Activated CD4-positive, alpha-beta T cell treated with anti-CD3 and anti-CD28 coated beads, Interleukin-2, Interleukin-4, amounts not matched to agents 100 ng/mL and 50 ng/mL, durations not matched to agents 16 hours and 8 hours (primary cell): ENCODE measurements around the gene NLRC5.

Experiments used
- DNase-seq: peaks from one replicate; pipeline ENCODE4 v3.0.0-alpha.2; 2020; ENCODE audit warnings: low spot score

The NLRC5 gene

DNA sequence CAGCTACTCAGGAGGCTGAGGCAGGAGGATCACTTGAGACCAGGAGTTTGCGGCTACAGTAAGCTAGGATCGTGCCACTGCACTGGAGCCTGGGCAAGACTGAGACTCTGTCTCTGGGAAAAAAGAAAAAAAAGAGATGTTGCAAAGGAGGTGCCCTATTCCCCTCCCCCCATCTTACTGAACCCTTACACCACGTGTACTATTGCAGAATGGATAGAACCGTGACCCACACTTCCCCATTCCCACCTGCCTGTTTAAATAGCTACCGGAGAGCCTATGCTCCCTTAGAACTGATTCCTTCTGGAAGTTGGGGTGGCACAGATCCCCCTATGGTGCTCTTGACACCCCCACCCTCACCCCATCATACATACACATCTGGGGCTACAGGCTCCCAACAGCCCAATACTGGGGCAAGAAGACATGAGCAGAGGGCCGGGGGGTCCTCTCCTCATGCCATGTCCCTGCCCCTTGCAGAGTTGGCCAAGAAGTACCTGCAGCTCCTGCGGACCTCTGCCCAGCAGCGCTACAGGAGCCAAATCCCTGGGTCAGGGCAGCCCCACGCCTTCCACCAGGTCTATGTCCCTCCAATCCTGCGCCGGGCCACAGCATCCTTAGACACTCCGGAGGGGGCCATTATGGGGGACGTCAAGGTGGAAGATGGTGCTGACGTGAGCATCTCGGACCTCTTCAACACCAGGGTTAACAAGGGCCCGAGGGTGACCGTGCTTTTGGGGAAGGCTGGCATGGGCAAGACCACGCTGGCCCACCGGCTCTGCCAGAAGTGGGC, 35.7 kb downstream of the NLRC5 start:
- no peak for DNase-seq

DNA sequence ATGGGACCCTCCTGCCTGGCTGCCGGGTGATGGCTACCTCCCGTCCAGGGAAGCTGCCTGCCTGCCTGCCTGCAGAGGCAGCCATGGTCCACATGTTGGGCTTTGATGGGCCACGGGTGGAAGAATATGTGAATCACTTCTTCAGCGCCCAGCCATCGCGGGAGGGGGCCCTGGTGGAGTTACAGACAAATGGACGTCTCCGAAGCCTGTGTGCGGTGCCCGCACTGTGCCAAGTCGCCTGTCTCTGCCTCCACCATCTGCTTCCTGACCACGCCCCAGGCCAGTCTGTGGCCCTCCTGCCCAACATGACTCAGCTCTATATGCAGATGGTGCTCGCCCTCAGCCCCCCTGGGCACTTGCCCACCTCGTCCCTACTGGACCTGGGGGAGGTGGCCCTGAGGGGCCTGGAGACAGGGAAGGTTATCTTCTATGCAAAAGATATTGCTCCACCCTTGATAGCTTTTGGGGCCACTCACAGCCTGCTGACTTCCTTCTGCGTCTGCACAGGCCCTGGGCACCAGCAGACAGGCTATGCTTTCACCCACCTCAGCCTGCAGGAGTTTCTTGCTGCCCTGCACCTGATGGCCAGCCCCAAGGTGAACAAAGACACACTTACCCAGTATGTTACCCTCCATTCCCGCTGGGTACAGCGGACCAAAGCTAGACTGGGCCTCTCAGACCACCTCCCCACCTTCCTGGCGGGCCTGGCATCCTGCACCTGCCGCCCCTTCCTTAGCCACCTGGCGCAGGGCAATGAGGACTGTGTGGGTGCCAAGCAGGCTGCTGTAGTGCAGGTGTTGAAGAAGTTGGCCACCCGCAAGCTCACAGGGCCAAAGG, 36.8 kb downstream of the NLRC5 start:
- DNase-seq = no peak

DNA sequence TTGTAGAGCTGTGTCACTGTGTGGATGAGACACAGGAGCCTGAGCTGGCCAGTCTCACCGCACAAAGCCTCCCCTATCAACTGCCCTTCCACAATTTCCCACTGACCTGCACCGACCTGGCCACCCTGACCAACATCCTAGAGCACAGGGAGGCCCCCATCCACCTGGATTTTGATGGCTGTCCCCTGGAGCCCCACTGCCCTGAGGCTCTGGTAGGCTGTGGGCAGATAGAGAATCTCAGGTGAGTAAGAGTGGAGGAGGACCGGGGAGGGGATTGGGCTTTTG, 37.4 kb downstream of the NLRC5 start:
- DNase-seq = no peak

- DNase-seq = no peak
Measured at GRCh38 chr16:57027067-57027466, 37.7 kb downstream of the NLRC5 start.

GRCh38 chr16:57028086-57028485, 38.7 kb downstream of the NLRC5 start:
- DNase-seq = no peak

DNA sequence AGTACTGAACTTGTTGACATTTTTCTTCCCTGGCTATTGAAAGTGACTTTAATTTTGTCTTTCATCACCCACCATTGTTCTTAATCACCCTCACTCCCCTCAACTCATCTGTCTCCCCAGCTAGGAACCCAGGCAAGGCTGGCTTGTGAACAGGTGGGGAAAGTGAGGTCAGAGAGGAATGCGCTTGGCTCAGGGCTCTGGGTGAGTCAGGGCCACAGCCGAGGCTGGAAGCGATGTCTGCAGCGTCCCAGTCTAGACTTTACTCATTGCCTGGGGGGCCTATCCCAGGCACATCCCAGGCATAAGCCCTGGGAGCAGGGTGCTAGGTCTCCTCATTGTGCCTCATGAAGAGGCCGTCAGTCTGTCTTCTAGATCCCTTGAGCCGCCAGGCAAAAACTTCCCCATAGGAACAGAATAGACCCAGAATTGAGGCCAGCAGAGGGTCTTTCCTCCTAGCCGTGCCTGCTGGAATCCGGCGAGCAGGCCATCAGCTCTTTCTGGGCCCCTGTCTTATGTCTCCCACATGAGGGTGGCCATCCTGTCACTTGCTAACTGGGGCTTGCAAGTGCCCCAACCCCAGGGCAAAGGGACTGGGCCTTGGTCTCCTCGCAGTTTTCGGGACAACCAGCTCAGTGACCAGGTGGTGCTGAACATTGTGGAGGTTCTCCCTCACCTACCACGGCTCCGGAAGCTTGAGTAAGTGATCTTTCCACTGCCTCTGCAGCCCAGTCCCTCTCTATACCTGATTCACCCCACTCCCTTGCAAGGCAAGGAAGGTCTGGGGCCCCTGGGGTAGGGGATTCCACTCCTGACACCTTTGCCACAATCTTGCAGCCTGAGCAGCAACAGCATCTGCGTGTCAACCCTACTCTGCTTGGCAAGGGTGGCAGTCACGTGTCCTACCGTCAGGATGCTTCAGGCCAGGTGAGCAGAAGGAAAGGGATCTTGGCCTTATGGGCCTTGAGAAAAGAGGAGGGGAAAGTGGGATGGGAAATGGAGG, 40.1 kb downstream of the NLRC5 start:
- DNase-seq = no peak

DNA sequence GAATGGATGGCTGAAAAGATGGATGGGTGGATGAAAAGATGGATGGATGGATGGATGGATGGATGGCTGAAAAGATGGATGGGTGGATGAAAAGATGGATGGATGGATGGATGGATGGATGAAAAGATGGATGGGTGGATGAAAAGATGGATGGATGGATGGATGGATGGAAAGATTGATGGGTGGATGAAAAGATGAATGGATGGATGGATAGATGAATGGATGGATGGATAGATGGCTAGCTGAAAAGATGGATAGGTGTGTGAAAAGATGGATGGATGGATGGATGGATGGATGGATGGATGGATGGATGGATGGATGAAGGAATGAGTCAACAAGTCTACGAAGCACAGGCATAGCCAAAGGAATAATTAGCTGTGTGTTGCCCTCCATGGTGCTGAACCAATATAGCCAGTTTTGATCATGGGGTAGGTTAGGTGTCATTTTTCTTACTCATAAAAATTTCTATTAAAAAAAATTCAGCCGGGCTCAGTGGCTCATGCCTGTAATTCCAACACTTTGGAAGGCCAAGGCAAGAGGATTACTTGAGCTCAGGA, 41.1 kb downstream of the NLRC5 start:
- DNase-seq = no peak

GRCh38 chr16:57031156-57031555, 41.8 kb downstream of the NLRC5 start:
- DNase-seq = no peak

DNA sequence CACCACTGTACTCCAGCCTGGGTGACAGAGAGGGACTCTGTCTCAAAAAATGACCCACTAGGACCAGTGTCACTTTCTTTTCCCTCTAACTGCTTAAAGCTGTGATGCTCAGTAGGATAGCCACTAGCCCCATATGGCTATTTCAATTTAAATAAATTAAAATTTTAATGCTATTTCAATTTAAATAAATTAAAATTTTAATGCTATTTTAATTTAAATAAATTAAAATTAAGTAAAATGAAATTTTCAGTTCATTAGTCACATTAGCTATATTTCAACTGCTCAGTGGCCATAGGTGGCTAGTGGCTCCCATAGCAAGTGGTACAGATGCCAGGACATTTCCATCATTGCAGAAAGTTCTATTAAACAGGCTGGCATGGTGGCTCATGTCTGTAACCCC, 43.0 kb downstream of the NLRC5 start:
- DNase-seq = no peak

DNA sequence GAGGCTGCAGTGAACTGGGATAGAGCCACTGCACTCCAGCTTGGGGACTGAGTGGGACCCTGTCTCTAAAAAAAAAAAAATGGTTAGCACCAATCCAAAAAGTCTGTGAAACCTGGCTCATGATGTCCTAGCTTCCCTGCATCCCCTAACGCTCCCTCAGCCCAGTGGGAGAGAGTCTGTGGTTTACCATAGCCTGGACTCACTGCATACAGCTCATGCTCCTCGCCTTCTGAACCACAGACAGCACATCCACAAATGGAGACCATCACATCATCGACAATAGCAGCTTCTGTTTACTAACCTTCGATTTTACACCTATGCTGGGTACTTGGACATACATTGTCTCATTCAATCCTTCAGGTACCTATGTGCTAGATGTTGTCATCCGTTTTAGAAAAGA, 43.6 kb downstream of the NLRC5 start:
- no peak for DNase-seq

- DNase-seq = no peak
Measured at GRCh38 chr16:57036315-57036714, 47.0 kb downstream of the NLRC5 start.

- DNase-seq = no peak
Measured at GRCh38 chr16:57036945-57037344, 47.6 kb downstream of the NLRC5 start.

DNA sequence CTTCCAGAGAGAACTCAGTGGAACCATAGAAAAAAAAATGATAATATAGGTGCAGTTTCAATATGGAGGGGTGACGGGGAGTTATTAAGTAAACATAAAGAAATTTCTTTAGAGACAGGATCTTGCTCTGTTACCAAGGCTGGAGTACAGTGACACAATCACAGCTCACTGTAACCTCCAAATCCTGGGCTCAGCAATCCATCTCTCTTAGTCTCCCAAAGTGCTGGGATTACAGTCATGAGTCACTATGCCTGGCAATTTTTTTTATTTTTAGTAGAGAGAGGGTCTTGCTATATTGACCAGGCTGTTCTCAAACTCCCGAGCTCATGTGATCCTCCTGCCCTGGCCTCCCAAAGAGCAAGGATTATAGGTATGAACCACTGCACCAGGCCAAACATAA, 48.8 kb downstream of the NLRC5 start:
- no peak for DNase-seq

DNA sequence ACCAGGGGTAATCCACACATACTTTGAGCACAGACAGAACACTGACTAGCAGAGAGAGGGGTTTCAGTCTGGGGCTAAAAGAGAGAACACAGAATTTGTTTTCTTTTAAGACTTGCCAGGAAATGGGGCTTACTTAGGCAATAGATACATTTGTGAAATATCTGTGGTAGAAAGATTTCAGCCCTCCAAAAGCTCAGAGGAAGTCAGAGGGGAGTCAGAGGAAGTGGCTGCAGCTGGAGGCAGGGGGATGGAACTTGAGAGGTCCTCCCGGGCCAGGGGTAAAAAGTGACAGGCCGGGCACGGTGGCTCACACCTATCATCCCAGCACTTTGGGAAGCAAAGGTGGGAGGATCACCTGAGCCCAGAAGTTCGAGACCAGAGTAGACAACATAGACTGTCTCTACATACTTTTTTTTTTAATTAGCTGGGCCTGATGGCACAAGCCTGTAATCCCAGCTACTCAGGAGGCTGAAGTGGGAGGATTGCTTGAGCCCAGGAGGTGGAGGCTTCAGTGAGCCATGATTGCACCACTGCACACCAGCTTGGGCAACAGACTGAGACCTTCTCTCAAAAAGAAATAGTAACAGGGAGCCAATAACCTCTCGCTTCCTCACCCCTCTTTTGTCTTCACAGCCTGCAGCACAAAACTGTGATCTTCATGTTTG, 49.9 kb downstream of the NLRC5 start:
- peak; percentile 66 for DNase-seq

GRCh38 chr16:57041182-57042156, 52.1 kb downstream of the NLRC5 start:
- peak; percentile 90 for DNase-seq

DNA sequence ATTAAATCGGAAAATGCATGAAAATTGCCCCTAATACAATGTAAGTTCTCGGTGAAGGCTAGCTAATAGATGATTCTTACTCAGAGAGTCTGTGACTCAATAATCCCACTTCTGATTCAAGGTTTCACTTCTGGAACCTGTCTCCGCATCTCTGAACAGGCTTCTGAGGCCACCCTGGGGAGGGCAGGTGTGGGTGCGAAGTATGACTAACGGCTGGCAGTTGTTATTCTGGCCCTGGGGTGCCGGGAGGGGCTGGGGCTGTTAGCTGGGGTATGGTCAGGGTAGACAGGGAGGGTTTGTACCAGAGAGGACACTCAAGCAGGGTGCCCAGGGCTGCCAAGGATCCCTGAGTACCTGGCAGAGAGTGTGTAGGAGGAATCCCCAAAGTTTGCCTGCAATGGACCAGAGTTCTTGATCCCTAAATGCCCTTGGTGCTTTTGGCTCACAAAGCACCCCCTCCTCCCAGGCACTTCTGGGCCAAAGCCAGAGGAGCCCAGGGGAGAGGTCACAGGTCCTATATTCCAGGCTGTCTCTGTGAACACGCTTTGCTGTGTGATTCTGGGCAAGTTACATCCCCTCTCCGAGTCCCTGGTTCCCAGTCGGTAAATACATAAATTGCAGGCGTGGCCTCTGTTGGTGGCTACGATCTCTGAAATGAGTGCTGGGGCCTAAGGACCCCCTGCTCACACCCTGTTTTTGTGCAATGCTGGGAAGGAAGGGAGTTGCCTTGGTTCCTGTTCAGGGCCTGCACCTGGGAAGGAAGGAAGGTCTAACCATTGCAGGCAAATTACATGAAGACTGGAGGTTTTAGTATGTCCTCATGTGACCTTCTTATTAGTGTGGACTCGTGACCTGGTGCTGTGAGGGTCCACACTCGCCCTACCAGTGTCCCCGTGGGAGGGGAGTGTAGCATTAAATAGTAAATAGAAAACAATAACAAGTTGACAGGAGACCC, 53.1 kb downstream of the NLRC5 start:
- DNase-seq = peak; percentile 93

GRCh38 chr16:57043248-57043647, 53.9 kb downstream of the NLRC5 start:
- no peak for DNase-seq

- DNase-seq = no peak
Measured at GRCh38 chr16:57044931-57045693, 55.8 kb downstream of the NLRC5 start.
